ENCODE measurements around the gene TIMD4.

TIMD4 gene

DNA sequence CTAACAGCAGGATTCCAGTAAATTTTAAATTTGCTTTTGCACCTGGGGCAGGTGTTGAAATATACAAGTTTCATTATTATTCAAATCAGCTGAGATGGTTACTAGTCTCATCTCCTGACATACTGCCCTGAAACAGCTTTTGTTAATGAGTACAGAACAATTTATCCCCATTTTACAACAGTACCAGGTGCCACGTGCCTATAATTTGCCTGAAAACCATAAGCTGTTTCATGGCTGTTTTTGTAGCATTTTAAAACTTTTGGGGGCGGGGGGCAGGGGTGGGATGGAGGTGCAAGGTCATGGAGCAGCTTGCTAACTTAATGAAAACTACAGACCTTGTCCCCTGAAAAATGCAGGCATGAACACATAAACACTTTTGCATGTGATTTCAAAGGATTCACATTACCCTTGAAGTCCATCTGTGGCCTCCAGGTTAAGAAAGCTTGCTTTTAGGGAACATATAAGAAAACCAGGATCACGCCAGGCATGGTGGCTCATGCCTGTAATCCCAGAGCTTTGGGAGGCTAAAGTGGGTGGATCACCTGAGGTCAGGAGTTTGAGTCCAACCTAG, 42.1 kb downstream of the TIMD4 start:
- DNase-seq, result no peak

DNA sequence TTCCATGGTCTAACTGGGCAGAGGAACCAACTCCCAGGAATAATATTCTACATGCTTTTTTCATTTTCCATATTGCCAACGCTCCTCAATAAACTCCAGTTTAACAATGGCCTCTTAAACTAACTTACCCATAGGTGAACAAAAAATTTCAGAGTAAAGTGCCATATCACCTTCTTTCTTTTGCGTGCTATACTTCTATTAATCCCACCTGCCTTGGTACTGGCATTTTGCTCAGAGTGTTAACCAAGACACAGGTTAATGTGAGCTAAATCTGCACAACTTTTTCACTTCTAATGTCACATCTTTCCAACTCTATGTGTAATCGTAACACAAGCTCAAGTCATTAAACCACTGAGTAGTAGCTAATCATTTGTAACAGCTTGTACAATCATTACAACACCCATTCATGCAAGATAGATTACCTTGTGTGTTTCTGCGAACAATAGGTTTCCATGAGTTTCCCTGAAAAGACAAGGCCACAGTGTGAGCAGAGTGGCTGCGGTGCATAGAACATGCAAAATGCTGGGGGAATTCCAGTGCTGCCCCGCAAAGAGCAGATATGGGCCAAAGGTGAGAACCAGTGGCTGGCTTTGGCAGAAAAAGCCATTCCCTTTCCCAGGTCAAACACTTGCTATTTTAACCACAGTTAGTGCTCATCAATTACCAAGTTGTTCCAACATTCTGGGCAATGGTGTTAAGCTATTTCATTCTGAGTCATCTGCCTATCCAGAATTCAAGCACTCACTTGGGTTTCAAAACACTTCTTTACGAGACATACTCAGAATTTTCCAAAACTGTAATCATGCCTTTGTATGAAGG, 42.8 kb downstream of the TIMD4 start:
- DNase-seq, result peak; percentile 89

DNA sequence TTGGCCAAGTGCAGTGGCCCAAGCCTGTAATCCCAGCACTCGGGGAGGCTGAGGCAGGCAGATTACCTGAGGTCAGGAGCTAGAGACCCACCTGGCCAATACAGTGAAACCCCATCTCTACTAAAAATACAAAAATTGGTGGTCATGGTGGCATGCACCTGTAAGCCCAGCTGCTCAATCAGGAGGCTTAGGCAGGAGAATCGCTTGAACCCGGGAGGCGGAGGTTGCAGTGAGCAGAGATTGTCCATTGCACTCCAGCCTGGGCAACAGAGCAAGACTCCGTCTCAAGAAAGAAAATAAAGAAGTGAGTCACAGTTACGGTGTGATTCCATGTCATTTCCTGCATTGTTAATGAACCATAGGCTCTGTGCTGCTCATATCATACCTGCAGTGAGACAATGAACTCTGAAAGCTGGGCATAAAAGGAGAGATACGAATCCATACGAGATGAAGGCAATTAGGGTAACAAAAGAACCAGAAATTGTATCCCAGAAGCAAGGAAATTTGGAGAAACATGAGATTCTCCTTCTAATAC, 44.6 kb downstream of the TIMD4 start:
- no peak for DNase-seq

DNA sequence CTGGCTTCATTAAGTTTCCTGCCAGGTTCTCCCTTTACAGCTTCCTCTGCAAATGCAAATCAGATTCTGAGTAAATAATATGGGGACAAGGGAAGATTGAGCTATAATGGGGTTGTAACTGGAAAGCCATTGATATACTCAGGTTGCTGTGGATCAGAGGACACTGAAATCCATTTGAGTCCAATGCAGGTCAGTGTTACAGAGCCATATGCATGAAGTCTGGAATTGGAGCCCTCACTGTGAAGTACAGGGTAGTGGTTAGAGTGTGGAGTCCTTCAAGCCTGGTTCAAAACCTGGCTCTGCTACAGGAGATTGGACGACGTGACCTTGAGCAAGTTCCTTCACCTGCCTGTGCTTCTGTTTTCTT, 48.7 kb downstream of the TIMD4 start:
- no peak for DNase-seq

DNA sequence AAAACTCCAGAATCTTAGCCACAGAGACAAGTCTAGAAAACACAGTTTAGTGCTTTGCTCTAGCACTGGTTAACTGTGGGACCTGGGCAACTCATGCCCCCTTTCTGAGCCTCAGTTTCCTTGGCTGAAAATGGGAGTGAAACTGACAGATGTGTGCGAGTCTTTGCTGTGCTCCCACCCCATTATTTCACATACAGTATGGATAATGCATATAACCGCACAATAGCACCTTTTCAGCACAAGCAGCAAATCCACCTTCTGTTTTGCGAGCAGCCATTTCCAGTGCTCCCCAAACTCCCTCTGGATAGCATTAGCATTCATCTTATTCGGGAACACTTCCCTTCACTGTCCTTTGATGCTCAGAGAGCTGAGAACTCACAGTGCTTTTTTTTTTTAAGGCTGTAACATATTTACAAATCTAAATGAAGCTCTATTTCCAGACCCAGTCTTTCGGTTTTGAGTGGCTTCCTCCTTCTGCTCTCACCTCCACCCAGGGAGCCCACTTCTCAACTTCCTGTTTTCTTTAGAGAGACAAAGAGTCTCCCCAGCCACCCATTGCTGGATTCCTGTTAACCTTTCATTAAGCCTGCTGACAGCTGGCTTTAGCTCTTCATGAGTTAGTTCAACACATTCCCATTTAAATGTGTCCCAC, 49.2 kb downstream of the TIMD4 start:
- DNase-seq, result peak; percentile 60

DNA sequence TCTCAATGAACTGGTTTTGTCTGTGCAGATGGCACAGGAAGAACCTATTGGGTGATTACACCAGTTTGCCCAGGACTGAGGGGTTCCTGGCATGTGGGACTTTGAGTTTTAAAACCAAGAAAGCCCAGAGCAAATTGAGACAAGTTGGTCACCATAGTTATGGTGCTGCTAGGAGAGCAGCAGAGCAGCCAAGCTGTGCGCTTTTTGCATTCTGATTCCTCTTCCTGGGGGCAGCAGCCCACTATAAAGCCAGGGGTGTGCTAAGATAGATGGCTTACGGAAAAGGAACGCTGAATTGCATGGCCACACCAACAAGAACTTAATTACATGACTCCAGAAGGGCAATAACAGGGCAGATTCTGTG, 49.7 kb downstream of the TIMD4 start:
- DNase-seq, result no peak

DNA sequence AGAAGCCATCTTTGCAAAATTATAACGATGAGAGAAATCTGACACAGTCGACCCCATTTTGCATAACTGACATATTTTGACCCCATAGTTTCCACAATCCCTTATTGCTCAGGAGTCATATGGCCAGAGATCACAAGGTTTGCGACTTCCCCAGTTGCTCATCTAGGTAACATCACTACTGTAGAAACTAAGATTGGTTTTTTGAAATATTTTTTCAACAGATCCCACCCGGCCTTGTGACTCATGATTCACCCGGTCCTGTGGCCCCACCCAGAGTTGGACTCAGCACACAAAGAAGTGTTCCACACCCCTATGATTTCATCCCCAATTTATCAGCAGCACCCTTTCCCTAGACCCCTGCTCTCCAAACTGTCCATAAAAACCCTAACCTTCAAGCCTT, 50.2 kb downstream of the TIMD4 start:
- DNase-seq, result no peak

DNA sequence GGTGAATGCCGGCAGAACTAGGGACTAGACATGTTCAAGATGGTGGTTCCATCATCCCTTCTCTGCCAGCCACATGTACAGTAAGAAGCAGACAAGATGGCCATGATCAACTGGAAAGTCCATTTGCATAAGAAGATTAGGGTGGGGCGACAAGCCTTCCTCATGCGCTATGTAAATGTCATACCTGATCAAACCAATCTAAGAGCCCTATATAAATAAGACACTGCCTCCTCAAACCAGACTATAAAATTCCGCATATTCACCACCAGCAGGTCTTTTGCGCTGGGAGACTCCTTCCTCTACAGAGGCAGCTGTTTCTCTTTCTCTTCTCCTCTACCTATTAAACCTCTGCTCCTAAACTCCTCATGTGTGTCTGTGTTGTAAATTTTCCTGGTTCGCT, 53.8 kb downstream of the TIMD4 start:
- no peak for DNase-seq

DNA sequence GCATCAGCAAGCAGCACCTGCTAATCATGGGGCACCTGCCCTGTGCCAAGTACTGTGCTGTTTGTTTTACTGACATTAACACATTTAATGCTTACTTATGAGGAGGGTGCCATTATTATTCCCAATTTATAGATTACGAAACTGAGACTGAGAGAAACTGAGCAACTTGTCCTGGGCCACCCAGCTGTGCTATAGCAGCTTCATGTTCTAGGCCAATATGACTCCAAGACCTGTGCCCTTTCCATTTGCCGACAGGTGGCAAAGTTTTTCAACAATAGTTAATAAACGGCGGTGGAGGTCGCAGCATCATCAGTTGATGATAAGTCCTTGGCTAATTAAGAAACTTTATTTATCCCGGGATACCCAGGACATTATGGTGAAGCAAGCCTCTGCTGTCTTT, 55.4 kb downstream of the TIMD4 start:
- no peak for DNase-seq

DNA sequence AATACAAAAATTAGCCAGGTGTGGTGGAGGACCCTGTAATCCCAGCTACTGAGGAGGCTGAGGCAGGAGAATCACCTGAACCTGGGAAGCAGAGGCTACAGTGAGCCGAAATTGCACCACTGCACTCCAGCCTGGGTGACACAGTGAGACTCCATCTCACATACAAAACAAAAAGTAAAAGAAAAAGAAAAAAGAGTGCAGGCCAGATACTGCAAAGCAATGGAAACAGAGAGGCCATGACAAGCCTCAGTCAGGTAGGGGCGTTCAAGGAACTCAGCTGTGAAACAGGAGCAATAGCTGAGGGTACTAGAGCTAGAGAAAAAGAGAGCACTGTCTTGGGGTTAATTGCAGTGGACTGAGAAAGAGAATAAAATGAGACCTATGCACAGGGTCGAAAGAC, 56.2 kb downstream of the TIMD4 start:
- DNase-seq, result no peak

DNA sequence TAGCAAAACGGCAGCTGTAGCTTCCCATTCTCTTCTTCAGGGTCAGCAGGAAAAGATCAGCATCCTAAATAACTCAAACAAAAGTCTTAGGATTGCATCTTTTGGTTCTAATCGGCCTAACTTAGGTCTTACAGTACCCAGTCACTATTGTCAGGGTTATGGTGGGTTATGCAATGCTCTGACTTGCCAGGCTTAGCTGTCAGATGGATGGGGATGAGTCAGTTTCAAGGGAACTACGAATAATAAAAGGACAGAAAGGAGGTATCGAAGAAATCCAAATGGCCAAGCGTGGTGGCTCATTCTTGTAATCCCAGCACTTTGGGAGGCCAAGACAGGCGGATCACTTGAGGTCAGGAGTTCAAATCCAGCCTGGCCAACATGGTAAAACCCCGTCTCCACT, 66.5 kb downstream of the TIMD4 start:
- DNase-seq, result no peak

DNA sequence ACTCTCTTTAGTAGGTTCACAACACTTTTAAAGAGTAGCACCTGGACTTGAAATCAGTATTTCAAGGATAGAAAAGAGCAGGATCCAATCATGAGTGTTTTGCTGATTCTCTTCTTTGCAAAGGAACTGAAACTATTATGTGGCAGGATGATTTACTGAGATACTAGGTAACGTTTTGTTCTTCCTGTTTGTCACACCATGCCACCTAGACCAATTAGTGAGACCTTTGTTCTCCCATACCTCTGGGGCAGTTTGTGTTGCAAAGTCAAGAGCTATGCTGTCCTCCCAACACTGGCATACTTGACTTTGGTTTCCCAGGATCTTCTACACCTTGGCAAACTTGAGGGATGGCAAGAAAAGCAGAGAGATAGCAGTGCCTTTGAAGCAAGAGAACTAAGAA, 69.5 kb downstream of the TIMD4 start:
- DNase-seq, result peak; percentile 41

DNA sequence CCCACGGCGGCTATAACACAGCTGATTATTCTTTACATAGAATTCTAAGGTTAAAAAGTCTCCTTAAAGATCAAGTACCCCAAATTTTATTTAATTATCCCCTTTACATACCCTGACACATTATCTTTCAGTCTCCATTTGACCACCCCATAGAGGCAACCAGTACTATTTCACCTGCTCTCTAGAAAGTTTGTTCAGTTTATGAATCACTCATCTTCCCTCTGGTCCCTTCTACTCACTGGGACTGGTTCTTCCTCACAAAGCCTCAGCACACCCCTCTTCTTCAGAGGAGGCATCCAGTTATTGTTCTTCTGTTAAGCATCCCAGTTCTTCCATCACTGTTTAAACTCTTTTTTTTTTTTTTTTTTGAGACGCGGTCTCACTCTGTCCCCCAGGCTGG, 70.2 kb downstream of the TIMD4 start:
- peak; percentile 29 for DNase-seq

DNA sequence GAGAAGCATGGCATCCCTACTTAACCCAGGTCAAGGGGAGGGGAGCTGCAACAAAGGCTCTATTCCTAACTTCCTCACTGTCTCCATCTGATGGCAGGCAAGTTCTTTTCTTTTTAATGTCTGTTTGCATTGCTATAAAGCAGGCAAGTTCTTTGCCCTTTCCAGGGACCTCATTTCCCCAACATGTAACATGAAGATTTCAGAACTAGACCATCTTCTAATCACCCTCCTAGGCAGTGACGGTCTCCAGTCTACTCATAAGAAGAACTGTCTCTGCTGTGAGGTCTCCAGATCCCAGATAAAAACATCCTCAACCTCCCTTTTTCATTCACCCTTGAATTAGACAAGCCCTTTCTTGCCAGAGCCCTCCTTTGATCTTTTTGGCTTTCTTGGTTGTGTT, 70.8 kb downstream of the TIMD4 start:
- peak; percentile 18 for DNase-seq

DNA sequence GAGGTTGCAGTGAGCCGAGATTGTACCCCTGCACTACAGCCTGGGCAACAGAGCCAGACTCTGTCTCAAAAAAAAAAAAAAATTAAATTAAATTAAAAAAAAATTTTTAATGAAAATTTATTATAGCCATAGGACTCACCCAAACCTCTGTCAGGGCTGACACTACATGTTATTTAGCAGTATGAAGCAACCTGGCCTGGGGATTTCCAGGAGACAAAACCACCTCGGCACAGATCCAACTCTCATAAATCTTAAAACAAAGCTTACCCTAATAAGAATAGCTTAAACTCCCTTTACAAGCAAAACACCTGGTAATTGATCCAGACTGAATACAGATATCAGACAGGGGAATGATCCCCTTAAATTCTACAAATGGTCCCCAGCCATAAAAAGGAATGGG, 74.5 kb downstream of the TIMD4 start:
- no peak for DNase-seq

DNA sequence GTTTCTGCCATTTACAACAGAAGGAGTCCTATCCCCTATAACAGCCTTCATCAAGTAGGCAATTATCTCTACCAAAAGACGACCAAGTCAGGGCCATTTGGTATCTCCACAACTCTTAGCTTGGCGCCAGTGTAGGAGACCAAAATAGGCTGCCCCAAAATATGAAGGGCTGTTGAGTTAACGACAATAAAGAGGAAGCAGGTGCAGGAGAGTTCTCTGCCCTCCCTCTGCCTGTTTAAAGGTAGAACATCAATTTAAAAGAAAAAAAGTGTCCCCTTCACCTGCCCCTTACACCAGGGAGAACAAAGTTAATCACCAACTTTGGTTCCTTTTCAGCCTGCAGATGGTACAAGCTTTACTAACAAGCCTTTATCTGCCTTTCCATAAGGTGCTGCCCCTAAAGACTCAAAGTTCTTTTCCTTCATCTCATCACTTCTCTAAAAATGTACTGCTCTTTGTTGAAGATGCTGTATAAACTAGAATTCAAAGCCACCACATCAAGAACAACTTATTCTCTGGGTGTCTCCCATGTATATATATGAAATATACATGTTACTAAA, 79.6 kb downstream of the TIMD4 start:
- no peak for DNase-seq

DNA sequence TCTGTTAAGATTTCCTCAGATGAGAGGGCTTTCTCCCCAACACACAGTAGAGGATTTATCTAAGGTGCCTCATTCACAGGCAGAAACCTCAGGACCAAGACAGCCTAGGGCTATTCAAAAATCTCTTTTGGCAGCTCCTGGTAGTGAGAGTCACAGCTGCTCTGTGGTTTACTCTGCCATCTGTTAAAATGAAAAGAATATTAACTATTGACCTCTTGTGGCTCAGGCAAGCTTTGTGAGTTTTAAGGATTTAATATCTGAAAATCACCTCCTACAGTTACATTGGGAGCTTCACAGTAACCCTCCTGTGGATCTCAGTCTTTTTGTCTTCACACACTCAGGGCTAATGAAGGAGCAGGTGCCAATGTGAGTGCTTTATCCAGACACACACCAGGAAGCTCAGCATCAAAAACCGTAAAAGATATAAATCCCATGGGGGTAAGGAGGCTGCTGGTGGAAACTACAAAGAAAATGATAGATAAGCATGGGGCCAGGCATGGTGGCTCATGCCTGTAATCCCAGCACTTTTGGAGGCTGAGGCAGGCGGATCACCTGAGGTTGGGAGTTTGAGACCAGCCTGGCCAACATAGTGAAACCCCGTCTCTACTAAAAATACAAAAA, 83.3 kb downstream of the TIMD4 start:
- DNase-seq, result no peak

DNA sequence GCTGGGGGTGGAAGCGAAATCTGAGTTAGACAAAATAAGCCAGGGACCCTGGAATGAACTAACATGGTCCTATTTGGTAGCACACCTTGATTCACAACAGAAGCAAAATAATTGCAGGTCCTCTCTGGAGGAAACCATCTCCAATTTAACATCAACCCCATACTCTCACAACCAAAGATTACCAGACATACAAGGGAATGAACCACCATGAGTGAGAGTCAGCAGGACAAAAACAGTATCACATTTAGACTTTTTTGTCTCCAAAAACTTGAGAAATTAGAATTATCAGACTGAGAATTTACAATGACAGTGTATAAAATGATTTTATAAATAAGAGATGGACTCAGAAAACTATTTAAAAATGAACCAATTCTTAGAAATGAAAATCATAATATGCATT, 91.8 kb downstream of the TIMD4 start:
- no peak for DNase-seq

DNA sequence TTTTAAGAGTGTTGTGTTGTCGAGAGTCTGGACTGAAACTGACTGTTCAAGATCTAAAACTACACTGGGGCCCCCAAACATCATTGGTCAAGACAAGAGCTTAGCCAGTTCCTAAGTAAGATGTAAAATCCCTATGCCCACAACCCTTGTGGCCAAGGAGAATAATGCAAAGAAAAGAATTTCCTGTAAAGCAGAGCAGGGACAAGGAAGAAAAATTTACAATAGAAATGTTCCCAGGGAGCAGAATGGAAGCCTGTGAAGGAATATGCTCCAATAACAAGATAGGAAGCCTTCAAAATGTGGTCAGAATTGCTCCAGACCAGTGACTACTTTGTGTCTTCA, 92.6 kb downstream of the TIMD4 start:
- no peak for DNase-seq
